ENCODE results near the gene RSL24D1.

Gene RSL24D1

GRCh38 chr15:55196458-55197361 lies at the start of gene RSL24D1:
RSL24D1 (minus strand) TSS chr15:55196941; CDS start chr15:55196890, 51 bp downstream.
- peak; percentile 97 for DNase-seq

- no peak for DNase-seq
Observed at GRCh38 chr15:55245059-55245458, 48.3 kb upstream of the RSL24D1 start.

- DNase-seq: no peak
Observed at GRCh38 chr15:55241891-55242290, 45.1 kb upstream of the RSL24D1 start.

GRCh38 chr15:55241186-55241585 lies 44.4 kb upstream of the RSL24D1 start:
- DNase-seq: no peak

GRCh38 chr15:55240125-55240760 lies 43.5 kb upstream of the RSL24D1 start:
- DNase-seq: no peak

- DNase-seq: no peak
Observed at GRCh38 chr15:55239440-55240124, 42.8 kb upstream of the RSL24D1 start.

GRCh38 chr15:55238877-55239276 lies 42.1 kb upstream of the RSL24D1 start:
- no peak for DNase-seq

GRCh38 chr15:55237219-55238130 lies 40.7 kb upstream of the RSL24D1 start:
- no peak for DNase-seq

- no peak for DNase-seq
Observed at GRCh38 chr15:55235546-55236036, 38.9 kb upstream of the RSL24D1 start.

- DNase-seq: no peak
Observed at GRCh38 chr15:55234800-55235104, 38.0 kb upstream of the RSL24D1 start.

GRCh38 chr15:55234104-55234799 lies 37.5 kb upstream of the RSL24D1 start:
- no peak for DNase-seq

GRCh38 chr15:55231455-55231854 lies 34.7 kb upstream of the RSL24D1 start:
- no peak for DNase-seq

- no peak for DNase-seq
Observed at GRCh38 chr15:55230953-55231352, 34.2 kb upstream of the RSL24D1 start.

GRCh38 chr15:55230051-55230670 lies 33.4 kb upstream of the RSL24D1 start:
- DNase-seq: no peak

- DNase-seq: no peak
Observed at GRCh38 chr15:55226127-55226526, 29.4 kb upstream of the RSL24D1 start.

- no peak for DNase-seq
Observed at GRCh38 chr15:55224892-55225291, 28.2 kb upstream of the RSL24D1 start.

- DNase-seq: no peak
Observed at GRCh38 chr15:55222588-55222987, 25.8 kb upstream of the RSL24D1 start.

GRCh38 chr15:55221090-55222011 lies 24.6 kb upstream of the RSL24D1 start:
- DNase-seq: no peak

- no peak for DNase-seq
Observed at GRCh38 chr15:55220606-55221005, 23.9 kb upstream of the RSL24D1 start.

- DNase-seq: no peak
Observed at GRCh38 chr15:55218056-55218455, 21.3 kb upstream of the RSL24D1 start.

Data from NCI-H2171 (cell line).